ENCODE data around the gene GDAP2. TPM values are rescaled to one million over a fixed set of nuclear protein-coding genes. Genes with fewer than 3 reads are reported as not detected.

GDAP2 gene
- total RNA-seq, 4 donors from 2014 or later, result 10.5 to 41.9 (median 28.2) TPM

- no peaks in the 10 kb centered on the region for H3K4me1 ChIP-seq
- TF ChIP-seq, protein P1, sequence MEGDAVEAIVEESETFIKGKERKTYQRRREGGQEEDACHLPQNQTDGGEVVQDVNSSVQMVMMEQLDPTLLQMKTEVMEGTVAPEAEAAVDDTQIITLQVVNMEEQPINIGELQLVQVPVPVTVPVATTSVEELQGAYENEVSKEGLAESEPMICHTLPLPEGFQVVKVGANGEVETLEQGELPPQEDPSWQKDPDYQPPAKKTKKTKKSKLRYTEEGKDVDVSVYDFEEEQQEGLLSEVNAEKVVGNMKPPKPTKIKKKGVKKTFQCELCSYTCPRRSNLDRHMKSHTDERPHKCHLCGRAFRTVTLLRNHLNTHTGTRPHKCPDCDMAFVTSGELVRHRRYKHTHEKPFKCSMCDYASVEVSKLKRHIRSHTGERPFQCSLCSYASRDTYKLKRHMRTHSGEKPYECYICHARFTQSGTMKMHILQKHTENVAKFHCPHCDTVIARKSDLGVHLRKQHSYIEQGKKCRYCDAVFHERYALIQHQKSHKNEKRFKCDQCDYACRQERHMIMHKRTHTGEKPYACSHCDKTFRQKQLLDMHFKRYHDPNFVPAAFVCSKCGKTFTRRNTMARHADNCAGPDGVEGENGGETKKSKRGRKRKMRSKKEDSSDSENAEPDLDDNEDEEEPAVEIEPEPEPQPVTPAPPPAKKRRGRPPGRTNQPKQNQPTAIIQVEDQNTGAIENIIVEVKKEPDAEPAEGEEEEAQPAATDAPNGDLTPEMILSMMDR (IDR thresholded peaks at IDR 0.05), result no peak
- no peak for TF ChIP-seq POLR2A (IDR thresholded peaks at IDR 0.05)
- no peaks in the 10 kb centered on the region for H3K36me3 ChIP-seq
- no peak overlapping the region for H3K4me3 ChIP-seq
- intact Hi-C loops (cut with DNase I; ENCODE audit: low total_unique reads), result no loop called here
- H3K27ac ChIP-seq, result no peak overlapping the region
- H3K27me3 ChIP-seq, result no peaks in the 10 kb centered on the region
- H3K9me3 ChIP-seq, result no peaks in the 10 kb centered on the region
- DNase-seq, result no peak
Observed at GRCh38 chr1:117894078-117894477, 35.3 kb downstream of the GDAP2 start.

- DNase-seq, result no peak
- Histone ChIP-seq H3K4me3 (no peak overlapping the region), H3K36me3 (no peaks in the 10 kb centered on the region), H3K9me3 (no peaks in the 10 kb centered on the region), H3K27ac (no peak overlapping the region), H3K27me3 (no peaks in the 10 kb centered on the region), H3K4me1 (no peaks in the 10 kb centered on the region)
- intact Hi-C loops (cut with DNase I; ENCODE audit: low total_unique reads), result no loop called here
- TF ChIP-seq POLR2A (IDR thresholded peaks at IDR 0.05), result no peak
- TF ChIP-seq, protein P1 (IDR thresholded peaks at IDR 0.05), result no peak
Observed at GRCh38 chr1:117892512-117892911, 36.9 kb downstream of the GDAP2 start.

- TF ChIP-seq, protein P1 (IDR thresholded peaks at IDR 0.05), result no peak
- no peak for TF ChIP-seq POLR2A (IDR thresholded peaks at IDR 0.05)
- Histone ChIP-seq H3K27me3 (no peaks in the 10 kb centered on the region), H3K4me1 (no peaks in the 10 kb centered on the region), H3K4me3 (no peak overlapping the region), H3K27ac (no peak overlapping the region), H3K9me3 (no peaks in the 10 kb centered on the region), H3K36me3 (no peaks in the 10 kb centered on the region)
- intact Hi-C loops (cut with DNase I; ENCODE audit: low total_unique reads), result no loop called here
- no peak for DNase-seq
Observed at GRCh38 chr1:117890452-117890851, 39.0 kb downstream of the GDAP2 start.

GRCh38 chr1:117886101-117886795 is 43.2 kb downstream of the GDAP2 start:
- Histone ChIP-seq H3K4me1 (no peaks in the 10 kb centered on the region), H3K27me3 (no peaks in the 10 kb centered on the region), H3K36me3 (no peaks in the 10 kb centered on the region), H3K27ac (no peak overlapping the region), H3K4me3 (no peak overlapping the region), H3K9me3 (no peaks in the 10 kb centered on the region)
- DNase-seq, result no peak
- TF ChIP-seq, protein P1 (IDR thresholded peaks at IDR 0.05), result no peak
- TF ChIP-seq POLR2A (IDR thresholded peaks at IDR 0.05), result no peak
- intact Hi-C loops (cut with DNase I; ENCODE audit: low total_unique reads), result no loop called here

GRCh38 chr1:117883616-117884015 is 45.8 kb downstream of the GDAP2 start:
- Histone ChIP-seq H3K27me3 (no peaks in the 10 kb centered on the region), H3K4me3 (no peak overlapping the region), H3K36me3 (no peaks in the 10 kb centered on the region), H3K9me3 (no peaks in the 10 kb centered on the region), H3K27ac (no peak overlapping the region), H3K4me1 (no peaks in the 10 kb centered on the region)
- intact Hi-C loops (cut with DNase I; ENCODE audit: low total_unique reads), result no loop called here
- DNase-seq, result no peak
- no peak for TF ChIP-seq POLR2A (IDR thresholded peaks at IDR 0.05)
- TF ChIP-seq, protein P1 (IDR thresholded peaks at IDR 0.05), result no peak

Data from uterus (tissue), 4 donors.